ENCODE measurements around the gene RRAGD.
A peak's percentile ranks its signal among the peaks of the same experiment; 100 is the strongest.

Gene RRAGD

GRCh38 chr6:89357390-89357789, 54.7 kb downstream of the RRAGD start:
- Histone ChIP-seq H3K4me1 (ENCODE audit: control insufficient read depth, insufficient read depth, low read length, poor library complexity, severe bottlenecking) (no peaks in the 10 kb centered on the region), H3K9me3 (ENCODE audit: control insufficient read depth, low read length) (no peaks in the 10 kb centered on the region), H3K27ac (ENCODE audit: low read depth, low read length, severe bottlenecking) (no peak overlapping the region), H3K36me3 (ENCODE audit: control insufficient read depth, insufficient read depth, low read length) (no peaks in the 10 kb centered on the region), H3K4me3 (ENCODE audit: extremely low read depth, insufficient read depth, low read length, poor library complexity, severe bottlenecking) (no peak overlapping the region)
- 79 to 94% methylated on average over 2 to 3 of the region's 3 CpGs for WGBS, 2 experiments (ENCODE audit: insufficient coverage in 2 of 2)

GRCh38 chr6:89356642-89357170, 55.4 kb downstream of the RRAGD start:
- H3K9me3 ChIP-seq (ENCODE audit: control insufficient read depth, low read length): no peaks in the 10 kb centered on the region
- H3K27ac ChIP-seq (ENCODE audit: low read depth, low read length, severe bottlenecking): no peak overlapping the region
- no CpG with 5 or more reads among the region's 1 CpG for WGBS, 2 experiments (ENCODE audit: insufficient coverage in 2 of 2)

DNA sequence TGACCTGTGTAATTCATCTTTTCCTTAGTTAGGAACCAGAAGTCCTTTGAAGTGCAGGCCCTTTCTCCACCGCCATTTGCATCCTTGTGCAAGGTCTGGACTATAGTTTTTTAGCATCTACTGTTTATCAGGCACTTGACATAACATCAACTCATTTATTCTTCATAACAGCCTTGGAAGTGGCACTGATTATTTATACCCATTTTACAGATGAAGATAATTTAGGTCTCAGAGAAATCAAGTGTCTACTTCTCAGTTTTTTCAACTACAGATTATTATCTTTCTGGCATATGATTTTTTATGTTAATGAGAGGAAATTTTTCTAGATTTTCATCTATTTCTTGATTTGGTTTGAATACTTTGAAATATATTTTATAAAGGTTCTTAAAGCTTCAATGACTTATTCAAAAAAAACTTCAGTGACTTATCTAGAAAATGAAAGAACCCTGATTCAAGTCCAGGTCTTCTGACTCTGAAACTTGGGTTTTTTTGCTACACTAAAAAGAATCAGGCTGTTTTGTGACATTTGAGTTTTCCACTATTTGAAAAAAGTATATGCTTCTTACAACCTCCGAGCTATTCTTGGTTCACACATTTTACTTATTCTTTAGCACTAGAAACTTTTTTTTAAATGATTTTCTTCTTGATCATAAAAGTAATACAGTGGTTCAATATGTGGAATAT, 56.4 kb downstream of the RRAGD start:
- no peak overlapping the region for H3K27ac ChIP-seq (ENCODE audit: low read depth, low read length, severe bottlenecking)
- H3K9me3 ChIP-seq (ENCODE audit: control insufficient read depth, low read length): no peaks in the 10 kb centered on the region
- H3K4me3 ChIP-seq (ENCODE audit: extremely low read depth, insufficient read depth, low read length, poor library complexity, severe bottlenecking): no peak overlapping the region
- H3K36me3 ChIP-seq (ENCODE audit: control insufficient read depth, insufficient read depth, low read length): no peaks in the 10 kb centered on the region
- peaks cover under 1% of the 10 kb centered on the region for H3K4me1 ChIP-seq (ENCODE audit: control insufficient read depth, insufficient read depth, low read length, poor library complexity, severe bottlenecking)
- WGBS, 2 experiments (ENCODE audit: insufficient coverage in 2 of 2): 78 to 88% methylated on average over 1 of the region's 2 CpGs

More at GRCh38 chr6:89356642-89357170, 55.4 kb downstream of the RRAGD start:
- Histone ChIP-seq H3K36me3 (ENCODE audit: control insufficient read depth, insufficient read depth, low read length) (no peaks in the 10 kb centered on the region), H3K4me1 (ENCODE audit: control insufficient read depth, insufficient read depth, low read length, poor library complexity, severe bottlenecking) (no peaks in the 10 kb centered on the region), H3K4me3 (ENCODE audit: extremely low read depth, insufficient read depth, low read length, poor library complexity, severe bottlenecking) (no peak overlapping the region)

GRCh38 chr6:89353702-89354392, 58.2 kb downstream of the RRAGD start:
- H3K36me3 ChIP-seq (ENCODE audit: control insufficient read depth, insufficient read depth, low read length): peaks cover 8% of the 10 kb centered on the region
- 80 to 100% methylated on average over 1 of the region's 2 CpGs for WGBS, 2 experiments (ENCODE audit: insufficient coverage in 2 of 2)
- H3K4me1 ChIP-seq (ENCODE audit: control insufficient read depth, insufficient read depth, low read length, poor library complexity, severe bottlenecking): peaks cover 18% of the 10 kb centered on the region
- H3K4me3 ChIP-seq (ENCODE audit: extremely low read depth, insufficient read depth, low read length, poor library complexity, severe bottlenecking): peak overlapping the region; percentile 81
- H3K27ac ChIP-seq (ENCODE audit: low read depth, low read length, severe bottlenecking): peak overlapping the region; percentile 99
- H3K9me3 ChIP-seq (ENCODE audit: control insufficient read depth, low read length): no peaks in the 10 kb centered on the region

DNA sequence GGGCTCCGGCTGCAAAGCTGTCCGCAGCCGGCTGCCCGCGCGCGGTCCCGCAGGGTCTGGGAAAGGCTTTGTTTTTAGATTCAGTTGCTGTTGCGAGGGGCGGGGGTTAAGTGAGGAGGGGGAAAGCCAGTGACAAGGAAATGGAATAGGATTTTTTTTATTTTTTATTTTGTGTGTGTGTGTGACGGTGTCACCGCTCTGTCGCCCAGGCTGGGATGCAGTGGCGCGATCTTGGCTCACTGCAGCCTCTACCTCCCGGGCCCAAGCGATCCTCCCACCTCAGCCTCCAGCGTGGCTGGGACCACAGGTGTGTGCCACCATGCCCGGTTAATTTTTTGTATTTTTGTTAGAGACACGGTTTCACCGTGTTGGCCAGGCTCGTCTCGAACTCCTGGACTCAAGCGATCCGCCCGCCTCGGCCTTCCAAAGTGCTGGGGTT, 58.9 kb downstream of the RRAGD start:
- Histone ChIP-seq H3K4me1 (ENCODE audit: control insufficient read depth, insufficient read depth, low read length, poor library complexity, severe bottlenecking) (peaks cover 25% of the 10 kb centered on the region), H3K36me3 (ENCODE audit: control insufficient read depth, insufficient read depth, low read length) (peaks cover 8% of the 10 kb centered on the region), H3K9me3 (ENCODE audit: control insufficient read depth, low read length) (no peaks in the 10 kb centered on the region), H3K4me3 (ENCODE audit: extremely low read depth, insufficient read depth, low read length, poor library complexity, severe bottlenecking) (peak overlapping the region; percentile 81), H3K27ac (ENCODE audit: low read depth, low read length, severe bottlenecking) (peak overlapping the region; percentile 99)
- WGBS, 2 experiments (ENCODE audit: insufficient coverage in 2 of 2): 55 to 73% methylated on average over 19 to 26 of the region's 27 CpGs

DNA sequence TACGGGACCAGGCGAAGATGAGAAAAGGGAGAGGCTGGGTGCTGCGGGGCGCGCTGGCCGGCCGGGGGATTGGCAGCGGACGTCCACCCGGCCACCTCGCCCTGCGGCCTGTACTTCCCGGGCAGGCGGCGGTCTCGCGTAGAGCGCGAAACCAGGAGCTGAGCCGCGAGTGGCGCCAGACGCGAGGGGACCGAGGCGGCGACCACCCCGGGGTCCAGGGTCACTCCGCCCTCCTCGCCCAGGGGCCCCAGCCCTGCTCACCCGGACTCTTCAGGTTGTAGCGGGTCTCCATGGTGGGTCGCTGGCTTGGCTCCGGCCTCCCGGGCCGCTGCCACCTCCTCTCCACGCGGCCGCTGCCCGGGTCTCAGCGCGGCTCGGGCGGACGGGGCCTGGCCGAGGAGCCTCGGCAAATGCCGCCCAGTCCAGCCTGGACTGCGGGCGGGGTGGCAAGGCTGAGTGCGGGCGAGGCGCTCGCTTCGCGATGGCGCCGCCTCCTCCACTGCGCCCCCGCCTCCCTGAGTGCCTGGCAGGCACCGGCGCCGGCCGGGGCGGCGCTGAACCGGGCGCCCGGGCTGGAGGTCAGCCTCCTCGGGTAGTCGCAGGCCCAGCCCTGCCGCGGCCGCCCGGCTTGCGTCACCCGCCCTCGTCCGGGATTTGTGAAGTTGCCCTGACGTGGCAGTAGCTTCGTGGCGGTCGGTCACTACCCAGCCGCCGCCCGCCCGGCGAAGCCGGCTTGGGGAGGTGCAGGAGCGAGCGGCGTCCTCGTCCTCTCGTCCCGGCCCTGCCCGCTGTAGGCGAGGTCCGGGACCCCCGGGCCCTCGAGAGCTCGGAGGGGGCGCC, 59.6 kb downstream of the RRAGD start, which contains the start of gene UBE2J1:
Gene UBE2J1 (minus strand): TSS at position 445 of the 840 bp plus-strand sequence. CDS start 153 bp downstream, at position 292.
- H3K27ac ChIP-seq (ENCODE audit: low read depth, low read length, severe bottlenecking): peak within 1 kb of the TSS; percentile 99

GRCh38 chr6:89351671-89352277, 60.3 kb downstream of the RRAGD start:
- Histone ChIP-seq H3K4me1 (ENCODE audit: control insufficient read depth, insufficient read depth, low read length, poor library complexity, severe bottlenecking) (peaks cover 39% of the 10 kb centered on the region), H3K36me3 (ENCODE audit: control insufficient read depth, insufficient read depth, low read length) (peaks cover 8% of the 10 kb centered on the region), H3K4me3 (ENCODE audit: extremely low read depth, insufficient read depth, low read length, poor library complexity, severe bottlenecking) (peak overlapping the region; percentile 81), H3K27ac (ENCODE audit: low read depth, low read length, severe bottlenecking) (peak overlapping the region; percentile 99), H3K9me3 (ENCODE audit: control insufficient read depth, low read length) (no peaks in the 10 kb centered on the region)
- WGBS, 2 experiments (ENCODE audit: insufficient coverage in 2 of 2): 0% methylated on average over 4 to 6 of the region's 12 CpGs

More for the DNA sequence above, 59.6 kb downstream of the RRAGD start, which contains the start of gene UBE2J1:
- H3K4me3 ChIP-seq (ENCODE audit: extremely low read depth, insufficient read depth, low read length, poor library complexity, severe bottlenecking): peak within 1 kb of the TSS; percentile 81
- H3K36me3 ChIP-seq (ENCODE audit: control insufficient read depth, insufficient read depth, low read length): peaks cover 8% of the 10 kb centered on the region
- peaks cover 32% of the 10 kb centered on the region for H3K4me1 ChIP-seq (ENCODE audit: control insufficient read depth, insufficient read depth, low read length, poor library complexity, severe bottlenecking)
- 0% methylated on average over 69 to 76 of the region's 102 CpGs for WGBS, 2 experiments (ENCODE audit: insufficient coverage in 2 of 2)
- H3K9me3 ChIP-seq (ENCODE audit: control insufficient read depth, low read length): no peaks in the 10 kb centered on the region

GRCh38 chr6:89350281-89350966, 61.6 kb downstream of the RRAGD start:
- peaks cover 8% of the 10 kb centered on the region for H3K36me3 ChIP-seq (ENCODE audit: control insufficient read depth, insufficient read depth, low read length)
- peak overlapping the region; percentile 73 for H3K27ac ChIP-seq (ENCODE audit: low read depth, low read length, severe bottlenecking)
- H3K4me3 ChIP-seq (ENCODE audit: extremely low read depth, insufficient read depth, low read length, poor library complexity, severe bottlenecking): peak overlapping the region; percentile 81
- 82 to 91% methylated on average over 3 of the region's 4 CpGs for WGBS, 2 experiments (ENCODE audit: insufficient coverage in 2 of 2)
- H3K9me3 ChIP-seq (ENCODE audit: control insufficient read depth, low read length): no peaks in the 10 kb centered on the region
- H3K4me1 ChIP-seq (ENCODE audit: control insufficient read depth, insufficient read depth, low read length, poor library complexity, severe bottlenecking): peaks cover 49% of the 10 kb centered on the region

DNA sequence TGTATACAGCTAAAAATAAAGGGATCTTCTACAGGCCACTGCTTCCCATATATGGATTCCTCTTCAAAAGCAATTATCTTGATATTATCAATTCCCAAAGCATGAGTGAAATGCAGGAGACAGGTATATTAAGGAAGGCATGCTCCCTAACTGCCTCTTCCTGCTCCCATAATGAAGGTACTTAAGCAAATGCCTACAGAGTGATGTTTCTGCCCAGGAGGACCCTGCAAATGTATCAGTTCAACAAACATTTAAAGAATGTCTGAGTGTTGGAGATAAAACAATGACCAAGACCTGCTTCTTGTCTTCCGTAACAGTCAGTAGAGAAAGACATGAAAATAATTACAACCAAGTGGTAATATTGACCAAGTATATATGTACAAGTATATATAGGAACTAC, 63.7 kb downstream of the RRAGD start:
- Histone ChIP-seq H3K36me3 (ENCODE audit: control insufficient read depth, insufficient read depth, low read length) (peaks cover 19% of the 10 kb centered on the region), H3K4me1 (ENCODE audit: control insufficient read depth, insufficient read depth, low read length, poor library complexity, severe bottlenecking) (peaks cover 49% of the 10 kb centered on the region), H3K9me3 (ENCODE audit: control insufficient read depth, low read length) (no peaks in the 10 kb centered on the region), H3K4me3 (ENCODE audit: extremely low read depth, insufficient read depth, low read length, poor library complexity, severe bottlenecking) (no peak overlapping the region), H3K27ac (ENCODE audit: low read depth, low read length, severe bottlenecking) (peak overlapping the region; percentile 60)
- no CpG with 5 or more reads among the region's 1 CpG for WGBS, 2 experiments (ENCODE audit: insufficient coverage in 2 of 2)
